OCI-LY7 (cell line): ENCODE measurements around the gene SLC22A4.

Source experiments
- CTCF ChIP-seq: fragments of 200-600 bp; sonication (generic); conservative IDR thresholded peaks from 2 replicates; pipeline ENCODE4 v1.5.1; 2014; ENCODE audit warnings: mild to moderate bottlenecking, antibody characterized with exemption, low read length, moderate library complexity, mixed read lengths
- EZH2phosphoT487 ChIP-seq: fragments of 200-600 bp; sonication (generic); IDR thresholded peaks from 2 replicates; pipeline ENCODE4 v1.6.1; 2018; ENCODE audit warnings: low read depth, borderline replicate concordance, mild to moderate bottlenecking, mixed run types, antibody characterized with exemption, low read length, moderate library complexity, mixed read lengths

GRCh38 chr5:132376694-132377641, 82.8 kb downstream of the SLC22A4 start:
- TF ChIP-seq CTCF, result no peak
- TF ChIP-seq EZH2phosphoT487, result no peak
